HG03460 (cell line): ENCODE results near the gene ARHGAP1.
A peak's percentile ranks its signal among the peaks of the same experiment; 100 is the strongest.

Experiments used
- ATAC-seq: cut with Tn5 transposase; IDR thresholded peaks from one replicate; pipeline ENCODE4 v1.9.1; 2021; ENCODE audit not compliant: unreplicated experiment

Gene ARHGAP1

DNA sequence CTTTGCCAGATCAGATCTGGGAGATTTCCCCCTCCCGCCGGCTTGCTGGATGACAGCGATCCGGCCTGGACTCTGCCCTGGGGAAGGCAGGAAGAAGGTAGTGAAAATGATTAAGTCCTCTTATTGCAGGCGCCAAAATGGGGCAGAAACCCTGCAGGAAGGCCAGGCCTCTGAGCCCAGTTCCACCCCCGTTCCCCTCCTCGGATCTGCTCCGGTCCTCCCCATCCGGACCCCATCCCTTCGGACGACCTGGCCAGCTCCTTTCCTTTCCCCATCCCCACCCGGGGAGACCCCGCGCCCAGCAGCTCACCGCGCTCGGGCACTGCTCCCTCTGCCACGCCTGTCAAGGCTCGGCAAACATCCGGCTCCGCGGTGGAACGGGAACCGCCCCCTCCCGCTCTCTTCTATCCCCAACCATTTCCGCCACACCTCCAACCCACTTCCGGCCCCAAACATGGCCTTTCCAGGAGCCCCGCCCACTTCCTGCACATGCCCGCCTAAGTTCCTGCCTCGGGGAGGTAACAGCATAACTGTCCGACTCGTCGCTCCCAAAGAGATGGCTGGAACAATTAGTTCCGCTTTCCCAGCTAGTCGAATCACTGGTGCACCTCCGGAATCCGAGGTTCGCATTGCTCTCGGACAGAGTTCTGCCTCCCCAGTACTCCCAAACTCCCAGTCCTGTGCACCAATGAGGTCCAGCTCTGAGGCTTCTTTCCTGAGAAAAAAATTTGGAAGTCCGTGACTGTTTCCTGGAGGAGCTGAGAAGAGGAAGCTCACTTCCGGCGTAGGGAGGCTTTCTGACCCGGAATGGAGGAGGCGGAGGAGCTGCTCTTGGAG, at the start of gene ARHGAP1, which contains the start of gene ZNF408:
TSS of gene ARHGAP1 (minus strand) at position 379 of the 837 bp plus-strand sequence. CDS start 4,512 bp downstream, outside the sequence.
TSS of gene ZNF408 (plus strand) at position 791 of the 837 bp plus-strand sequence. CDS start at position 808, 17 bp downstream.
- ATAC-seq: peak; percentile 94

DNA sequence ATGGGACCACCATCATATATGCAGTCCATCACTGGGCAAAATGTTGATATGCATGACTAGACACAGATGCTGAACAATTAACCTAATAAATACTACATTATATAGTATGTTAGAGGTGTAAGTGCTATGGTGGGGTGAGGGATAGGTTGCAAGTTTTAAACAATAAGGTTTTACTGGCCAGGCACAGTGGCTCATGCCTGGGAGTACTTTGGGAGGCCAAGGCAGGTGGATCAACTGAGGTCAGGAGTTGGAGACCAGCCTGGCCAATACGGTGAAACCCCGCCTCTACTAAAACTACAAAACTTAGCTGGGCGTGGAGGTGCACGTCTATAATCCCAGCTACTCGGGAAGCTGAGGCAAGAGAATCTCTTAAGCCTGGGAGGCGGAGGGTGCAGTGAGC, 46.7 kb upstream of the ARHGAP1 start:
- ATAC-seq: no peak

DNA sequence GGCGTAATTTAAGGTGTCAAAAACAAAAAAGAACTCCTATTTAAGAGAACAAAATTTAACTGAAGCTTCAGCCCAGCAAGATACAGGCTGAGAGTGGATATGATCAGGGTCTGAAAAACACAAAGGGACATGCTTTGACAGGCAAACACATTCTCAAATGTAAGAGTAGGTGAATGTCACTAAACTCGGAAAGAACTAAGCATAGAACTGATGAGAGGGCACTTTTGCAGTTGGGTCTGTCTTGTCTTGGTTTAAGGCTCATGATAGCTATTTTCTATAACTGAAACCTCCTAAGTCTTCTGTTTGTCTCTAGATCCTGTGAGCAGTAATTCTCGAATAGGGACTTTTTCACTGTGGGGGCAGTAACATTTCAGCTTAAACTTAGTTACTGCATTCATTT, 45.6 kb upstream of the ARHGAP1 start:
- ATAC-seq: no peak

DNA sequence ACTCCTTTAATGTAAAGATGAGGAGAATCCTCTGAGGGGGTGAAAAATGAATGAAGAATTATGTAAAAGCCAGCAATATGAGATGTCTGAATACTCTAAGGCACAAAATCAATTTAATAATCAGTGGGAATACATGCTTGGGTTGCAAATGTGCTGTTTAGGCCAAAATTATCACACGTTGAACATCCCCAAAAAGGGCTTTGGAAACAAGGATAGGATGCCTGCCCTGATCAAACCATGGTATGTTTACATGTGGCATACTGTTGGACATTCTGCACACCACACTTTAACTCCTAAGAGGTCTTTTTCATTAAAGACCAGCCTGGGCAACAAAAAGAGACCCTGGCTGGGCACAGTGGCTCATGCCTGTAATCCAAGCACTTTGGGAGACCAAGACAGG, 44.9 kb upstream of the ARHGAP1 start:
- no peak for ATAC-seq

DNA sequence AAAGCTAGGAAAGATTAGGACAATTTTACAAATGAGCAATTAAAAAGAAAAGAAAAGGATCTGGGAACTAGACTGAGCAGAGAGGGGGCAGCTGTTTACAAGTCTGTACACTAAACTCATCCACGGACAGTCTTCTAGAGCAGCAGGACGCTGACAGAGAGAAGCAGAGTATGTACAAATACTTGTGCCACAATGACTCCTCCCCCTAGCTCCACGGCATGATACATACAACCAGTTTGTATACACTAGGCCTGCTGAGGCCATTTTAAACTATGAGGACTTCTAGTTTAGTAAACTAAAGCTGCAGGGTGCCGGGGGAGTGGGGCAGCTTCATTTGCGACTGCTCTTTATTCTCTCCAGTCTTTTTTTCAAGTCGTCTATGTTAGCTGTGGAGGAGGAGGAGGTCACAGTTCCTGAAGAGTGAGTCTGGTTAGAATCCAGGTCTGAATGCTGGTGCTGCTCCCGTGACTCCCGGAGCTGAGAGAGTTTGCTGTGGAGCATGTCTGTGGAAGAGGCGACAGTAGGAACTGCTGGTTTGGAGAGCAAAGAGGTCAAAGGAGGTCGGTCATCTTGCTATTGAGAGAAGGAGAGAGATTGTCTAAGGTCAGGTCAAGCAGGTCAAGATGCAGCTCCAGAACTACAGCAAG, 43.4 kb upstream of the ARHGAP1 start:
- ATAC-seq: no peak

DNA sequence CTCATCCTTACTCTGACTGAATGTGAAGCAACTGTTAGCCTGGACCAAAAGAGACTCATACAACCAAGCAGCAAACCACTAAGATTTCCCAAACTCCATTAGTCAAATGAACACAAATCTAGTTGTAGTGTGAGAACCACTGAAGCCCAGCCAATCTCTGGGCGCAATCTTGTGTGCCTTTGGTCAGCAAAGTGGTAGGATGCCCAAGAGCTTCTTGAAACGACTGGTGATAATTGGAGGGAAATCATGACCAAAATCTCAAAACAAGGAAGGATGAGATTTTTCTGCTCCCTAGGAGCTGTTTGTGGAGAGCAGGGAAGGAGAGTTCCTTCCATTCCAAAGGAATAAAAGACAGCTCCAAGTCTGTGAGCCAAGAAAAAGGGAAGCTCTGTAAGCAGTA, 42.6 kb upstream of the ARHGAP1 start:
- no peak for ATAC-seq

DNA sequence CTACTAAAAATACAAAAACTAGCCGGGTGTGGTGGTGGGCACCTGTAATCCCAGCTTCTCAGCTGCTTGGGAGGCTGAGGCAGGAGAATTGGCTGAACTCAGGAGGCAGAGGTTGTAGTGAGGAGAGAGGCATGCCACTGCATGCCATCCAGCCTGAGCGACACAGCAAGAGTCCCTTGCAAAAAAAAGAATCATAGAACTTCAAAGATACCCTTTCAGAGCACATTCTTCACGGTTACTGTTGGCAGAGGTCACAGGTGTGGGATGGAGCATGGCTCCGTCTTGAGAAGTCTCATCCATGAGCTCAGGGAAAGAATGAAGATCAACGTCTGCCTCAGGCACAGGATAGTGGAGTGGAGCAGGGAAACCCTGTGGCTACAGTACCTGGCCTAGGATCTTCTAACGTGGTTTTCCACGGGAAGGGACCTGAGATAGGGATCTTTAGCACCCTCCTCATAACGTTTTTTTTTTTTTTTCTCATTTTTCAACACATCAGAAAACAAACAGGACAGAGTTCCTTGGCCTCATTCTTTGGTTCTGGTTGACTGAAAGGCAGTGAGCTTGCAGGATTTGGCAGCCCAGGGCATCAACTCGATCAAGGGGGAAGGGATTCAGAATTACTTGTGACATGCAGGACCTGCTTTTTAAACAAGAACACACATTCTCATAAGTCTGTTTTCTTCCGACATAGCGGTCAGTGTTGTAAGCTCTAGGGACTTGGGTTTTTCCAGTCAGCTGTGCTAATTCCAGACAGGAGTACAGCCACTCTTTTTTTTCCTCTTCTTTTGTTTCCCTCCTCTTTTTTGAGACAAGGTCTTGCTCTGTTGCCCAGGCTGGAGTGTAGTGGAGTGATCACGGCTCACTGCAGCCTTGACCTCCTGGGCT, 41.4 kb upstream of the ARHGAP1 start:
- ATAC-seq: no peak

DNA sequence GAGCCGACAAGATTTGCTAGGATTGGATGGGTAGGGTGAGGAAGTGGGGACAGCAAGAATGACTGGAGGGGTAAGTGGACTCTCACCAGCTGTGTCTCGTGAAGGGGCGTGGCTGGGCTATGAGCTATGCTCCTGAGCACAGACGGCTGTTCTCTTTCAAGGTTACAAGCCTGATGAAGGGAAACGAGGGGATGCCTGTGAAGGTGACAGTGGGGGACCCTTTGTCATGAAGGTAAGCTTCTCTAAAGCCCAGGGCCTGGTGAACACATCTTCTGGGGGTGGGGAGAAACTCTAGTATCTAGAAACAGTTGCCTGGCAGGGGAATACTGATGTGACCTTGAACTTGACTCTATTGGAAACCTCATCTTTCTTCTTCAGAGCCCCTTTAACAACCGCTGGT, 38.5 kb upstream of the ARHGAP1 start:
- no peak for ATAC-seq

DNA sequence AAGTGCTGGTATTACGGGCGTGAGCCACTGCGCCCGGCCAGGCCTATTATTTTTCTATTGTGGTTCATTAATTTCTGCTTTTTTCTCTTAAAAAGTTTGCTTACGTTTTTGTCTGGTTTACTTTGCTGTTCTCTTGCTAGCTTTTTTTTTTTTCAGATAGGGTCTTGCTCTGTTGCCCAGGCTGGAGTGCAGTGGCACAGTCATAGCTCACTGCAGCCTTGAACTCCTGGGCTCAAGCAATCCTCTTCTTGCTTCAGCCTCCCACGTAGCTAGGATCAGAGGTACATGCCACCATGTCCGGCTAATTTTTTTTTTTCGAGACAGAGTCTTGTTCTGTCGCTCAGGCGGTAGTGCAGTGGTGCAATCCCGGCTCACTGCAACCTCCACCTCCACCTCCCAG, 37.3 kb upstream of the ARHGAP1 start:
- no peak for ATAC-seq

DNA sequence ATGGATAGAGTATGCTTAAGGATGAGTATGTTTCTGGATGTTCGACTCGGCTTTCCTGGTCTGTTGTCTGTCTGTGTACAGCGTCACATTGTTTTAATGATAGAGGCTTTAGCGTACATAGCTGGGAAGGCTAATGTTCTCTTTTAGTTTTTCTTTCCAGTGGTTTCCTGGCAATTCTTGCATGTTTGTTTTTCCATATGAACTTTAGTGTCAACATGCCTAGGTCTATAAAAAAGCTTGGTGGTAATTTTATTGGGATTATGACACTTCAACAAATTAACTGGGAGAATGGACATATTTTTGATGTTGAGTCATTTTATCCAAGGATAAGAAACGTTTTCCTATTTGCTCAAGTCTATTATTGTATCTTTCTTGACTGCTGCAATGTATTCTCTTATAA, 36.2 kb upstream of the ARHGAP1 start:
- ATAC-seq: no peak

DNA sequence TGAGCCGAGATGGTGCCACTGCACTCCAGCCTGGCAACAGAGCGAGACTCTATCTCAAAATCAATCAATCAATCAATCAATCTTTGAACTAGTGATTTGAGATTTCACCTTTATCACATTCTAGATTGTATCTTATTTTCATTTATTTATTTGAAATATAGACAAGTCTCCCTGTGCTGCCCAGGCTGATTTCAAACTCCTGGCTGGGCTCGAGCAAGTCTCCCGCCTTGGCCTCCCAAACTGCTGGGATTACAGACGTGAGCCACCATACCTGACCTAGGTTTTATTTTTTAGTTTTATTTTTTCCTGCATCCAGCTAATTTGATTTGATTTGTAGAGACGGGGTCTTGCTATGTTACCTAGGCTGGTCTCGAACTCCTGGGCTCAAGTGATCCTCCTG, 35.7 kb upstream of the ARHGAP1 start:
- ATAC-seq: no peak

DNA sequence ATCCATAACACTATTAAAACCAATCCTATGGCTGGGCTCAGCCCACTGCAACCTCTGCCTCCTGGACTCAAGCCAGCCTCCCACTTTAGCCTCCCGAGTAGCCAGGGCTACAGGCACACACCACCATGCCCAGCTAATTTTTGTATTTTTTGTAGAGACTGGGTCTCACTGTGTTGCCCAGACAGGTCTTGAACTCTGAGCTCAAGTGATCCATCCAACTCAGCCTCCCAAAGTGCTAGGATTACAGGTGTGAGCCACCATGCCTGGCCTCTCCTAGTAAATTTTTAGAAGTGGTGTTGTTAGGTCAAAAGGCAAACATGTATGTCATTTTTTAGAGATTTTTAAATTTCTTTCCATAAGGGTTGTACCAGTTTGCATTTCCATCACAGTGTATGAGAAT, 32.8 kb upstream of the ARHGAP1 start:
- no peak for ATAC-seq

DNA sequence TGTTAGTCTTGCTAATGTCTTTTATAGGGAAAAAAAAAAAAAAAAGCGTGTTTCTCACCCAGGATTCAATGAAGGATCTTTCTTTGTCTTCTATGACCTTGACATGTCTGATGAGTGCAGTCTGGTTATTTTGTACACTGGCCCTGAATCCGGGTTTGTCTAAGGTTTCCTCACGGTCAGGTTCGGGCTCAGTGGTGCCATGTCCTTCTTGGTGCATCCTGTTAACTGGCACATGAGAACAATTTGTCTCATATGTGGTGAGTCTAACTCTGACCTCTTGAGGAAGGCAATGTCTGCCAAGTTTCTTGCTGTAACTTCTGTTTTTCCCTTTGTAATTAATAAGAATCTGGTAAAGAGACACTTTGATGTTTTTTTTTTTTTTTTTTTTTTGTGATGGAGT, 31.1 kb upstream of the ARHGAP1 start:
- no peak for ATAC-seq

DNA sequence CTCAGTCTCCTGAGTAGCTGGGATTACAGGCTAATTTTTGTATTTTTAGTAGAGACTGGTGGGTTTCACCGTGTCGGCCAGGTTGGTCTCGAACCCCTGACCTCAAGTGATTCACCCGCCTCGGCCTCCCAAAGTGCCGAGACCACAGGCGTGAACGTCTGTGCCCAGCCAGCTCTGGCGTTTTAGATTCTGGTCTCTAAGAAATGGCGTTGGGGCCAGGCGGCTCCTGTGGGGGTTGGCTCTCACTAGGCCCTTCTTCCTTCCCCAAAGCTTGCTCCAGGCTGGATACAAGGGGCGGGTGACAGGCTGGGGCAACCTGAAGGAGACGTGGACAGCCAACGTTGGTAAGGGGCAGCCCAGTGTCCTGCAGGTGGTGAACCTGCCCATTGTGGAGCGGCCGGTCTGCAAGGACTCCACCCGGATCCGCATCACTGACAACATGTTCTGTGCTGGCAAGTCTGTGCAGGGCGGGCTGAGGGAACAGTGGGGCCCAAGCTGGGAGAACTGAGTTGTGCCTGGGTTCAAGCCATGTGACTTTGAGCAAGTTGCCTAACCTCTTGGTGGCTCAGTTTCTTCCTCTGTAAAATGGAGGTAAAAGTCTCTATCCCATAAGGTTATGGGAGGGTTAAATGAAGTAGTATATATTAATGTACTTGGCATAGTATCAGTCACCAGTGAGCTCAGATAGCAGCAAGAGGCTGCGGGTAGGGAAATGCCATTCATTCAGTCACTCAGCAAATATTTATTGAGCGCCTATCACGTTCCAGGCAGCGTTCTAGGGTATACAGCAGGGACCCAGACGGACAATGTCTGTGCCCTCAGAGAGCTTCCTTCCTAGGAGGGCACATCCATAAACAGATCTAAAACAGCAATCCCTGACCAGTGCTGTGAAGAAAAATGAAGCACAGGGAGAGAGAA, 28.9 kb upstream of the ARHGAP1 start:
- no peak for ATAC-seq

DNA sequence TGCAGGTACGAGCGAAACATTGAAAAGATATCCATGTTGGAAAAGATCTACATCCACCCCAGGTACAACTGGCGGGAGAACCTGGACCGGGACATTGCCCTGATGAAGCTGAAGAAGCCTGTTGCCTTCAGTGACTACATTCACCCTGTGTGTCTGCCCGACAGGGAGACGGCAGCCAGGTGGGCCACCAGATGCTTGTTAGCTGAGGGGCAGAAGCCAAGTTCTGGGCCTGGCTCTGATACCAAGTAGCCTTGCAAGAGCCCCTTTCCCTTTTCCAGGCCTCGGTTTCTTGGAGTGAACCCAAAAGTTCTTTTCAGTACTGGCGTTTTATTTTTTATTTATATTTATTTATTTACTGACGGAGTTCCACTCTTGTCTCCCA, 28.2 kb upstream of the ARHGAP1 start:
- no peak for ATAC-seq

DNA sequence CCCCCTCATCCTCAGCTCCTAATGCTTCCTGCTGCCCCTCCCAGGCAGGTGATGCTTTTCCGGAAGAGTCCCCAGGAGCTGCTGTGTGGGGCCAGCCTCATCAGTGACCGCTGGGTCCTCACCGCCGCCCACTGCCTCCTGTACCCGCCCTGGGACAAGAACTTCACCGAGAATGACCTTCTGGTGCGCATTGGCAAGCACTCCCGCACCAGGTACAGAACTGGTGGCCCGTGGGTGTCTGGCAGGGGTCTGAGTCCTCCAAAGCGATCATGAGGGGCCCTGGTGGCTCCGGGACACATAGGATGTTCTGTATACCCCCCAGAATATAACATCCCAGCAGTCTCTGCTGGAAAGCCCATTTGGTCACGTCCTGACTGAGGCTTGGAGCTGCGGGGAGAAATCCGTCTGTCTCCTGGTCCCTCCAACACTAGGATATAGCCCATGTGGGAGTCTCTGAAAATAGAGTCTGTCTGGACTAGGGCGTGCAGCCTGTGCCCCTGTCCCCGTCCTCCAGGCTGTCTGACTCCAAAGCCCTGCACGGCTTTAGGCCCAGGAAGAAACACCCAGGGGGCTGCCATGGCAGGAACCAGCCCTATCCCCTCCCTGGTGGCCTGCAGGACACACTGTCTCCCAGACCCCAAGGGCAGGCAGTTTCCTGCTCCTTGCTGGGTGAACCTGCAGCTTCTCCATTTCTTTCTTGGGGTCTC, 27.7 kb upstream of the ARHGAP1 start:
- no peak for ATAC-seq

DNA sequence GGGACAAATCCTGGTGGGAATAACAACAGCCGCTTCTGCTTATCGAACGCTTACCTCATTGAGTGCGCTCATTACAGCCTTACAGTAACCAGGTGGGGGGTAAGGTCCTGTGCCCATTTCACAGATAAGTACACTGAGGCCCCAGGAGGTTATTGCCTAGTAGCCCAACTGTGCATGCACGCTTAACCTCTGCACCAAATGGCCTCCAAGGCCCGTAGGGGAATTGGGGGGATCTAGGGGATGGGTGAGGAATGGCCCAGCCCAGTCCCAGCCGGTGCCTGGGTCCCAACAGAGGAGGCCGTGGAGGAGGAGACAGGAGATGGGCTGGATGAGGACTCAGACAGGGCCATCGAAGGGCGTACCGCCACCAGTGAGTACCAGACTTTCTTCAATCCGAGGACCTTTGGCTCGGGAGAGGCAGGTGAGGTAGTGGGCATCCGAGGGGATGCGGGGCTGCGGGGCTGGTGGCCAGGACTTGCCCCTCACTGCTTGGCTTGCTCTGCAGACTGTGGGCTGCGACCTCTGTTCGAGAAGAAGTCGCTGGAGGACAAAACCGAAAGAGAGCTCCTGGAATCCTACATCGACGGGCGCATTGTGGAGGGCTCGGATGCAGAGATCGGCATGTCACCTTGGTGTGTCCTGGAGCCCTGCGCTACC, 25.9 kb upstream of the ARHGAP1 start:
- ATAC-seq: no peak

DNA sequence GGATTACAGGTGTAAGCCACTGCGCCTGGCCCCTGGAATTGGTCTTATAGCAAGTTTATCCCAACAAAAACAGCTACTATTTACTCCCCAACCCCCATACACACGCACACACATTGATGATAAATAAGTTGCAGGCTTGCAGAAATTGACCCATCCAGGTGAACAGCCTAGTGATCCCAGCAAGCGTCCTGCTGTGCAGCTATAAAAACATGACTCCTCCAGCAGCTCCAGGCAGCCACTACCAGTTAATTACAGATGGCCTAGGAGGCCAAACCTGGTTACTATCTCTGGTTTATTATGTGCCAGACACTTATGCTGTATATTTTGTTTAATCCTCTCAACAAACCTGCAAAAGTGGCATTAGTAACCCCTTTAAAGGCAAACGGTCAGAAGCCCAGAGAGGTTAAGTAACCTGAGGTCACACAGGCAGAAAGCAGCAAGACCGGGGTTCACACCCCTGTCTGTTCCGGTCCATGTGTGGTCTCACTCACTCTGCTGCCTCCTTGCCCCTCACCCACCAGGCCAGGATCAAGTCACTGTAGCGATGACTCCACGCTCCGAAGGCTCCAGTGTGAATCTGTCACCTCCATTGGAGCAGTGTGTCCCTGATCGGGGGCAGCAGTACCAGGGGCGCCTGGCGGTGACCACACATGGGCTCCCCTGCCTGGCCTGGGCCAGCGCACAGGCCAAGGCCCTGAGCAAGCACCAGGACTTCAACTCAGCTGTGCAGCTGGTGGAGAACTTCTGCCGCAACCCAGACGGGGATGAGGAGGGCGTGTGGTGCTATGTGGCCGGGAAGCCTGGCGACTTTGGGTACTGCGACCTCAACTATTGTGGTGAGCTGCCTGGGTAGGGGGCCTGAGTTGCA, 25.2 kb upstream of the ARHGAP1 start:
- no peak for ATAC-seq
